ENCODE measurements around the gene IPO5.

GRCh38 chr13:98052412-98052811 is 98.9 kb downstream of the IPO5 start:
- TF ChIP-seq POLR2A (IDR thresholded peaks at IDR 0.05; ENCODE audit: low read depth, low read length) (no peak), TAF1 (IDR thresholded peaks at IDR 0.05; ENCODE audit: low read depth, low read length) (no peak), POLR2AphosphoS5 (IDR thresholded peaks at IDR 0.05; ENCODE audit: low read depth, low read length) (no peak), SPI1 (IDR thresholded peaks at IDR 0.05; ENCODE audit: low read depth, low read length) (no peak), PAX5 (IDR thresholded peaks at IDR 0.05; ENCODE audit: insufficient read depth, low read length, severe bottlenecking) (no peak), POU2F2 (IDR thresholded peaks at IDR 0.05; ENCODE audit: low read depth, low read length) (no peak)
